Astrocyte (in vitro differentiated cells and primary cell): ENCODE results near the gene FYN. TPM values are rescaled to one million over a fixed set of nuclear protein-coding genes. Genes with fewer than 3 reads are reported as not detected.

Experiments
- DNase-seq: peaks from one replicate; pipeline ENCODE4 v3.0.0-alpha.2; 2010; ENCODE audit warnings: low read depth
- FAIRE-seq: peaks from 2 replicates; lab custom pipeline; 2011; peaks lifted over from hg19 to GRCh38; lab: Jason Lieb, UNC
- H2AFZ ChIP-seq: 2 replicates; pipeline ENCODE4 v1.6.0; 2012; ENCODE audit warnings: low read depth, low read length, inconsistent platforms
- H3K27ac ChIP-seq: 2 replicates; pipeline ENCODE4 v1.5.1; 2011; ENCODE audit warnings: low read depth, low read length, inconsistent platforms
- H3K27me3 ChIP-seq: 2 replicates; pipeline ENCODE4 v1.6.0; 2011; ENCODE audit warnings: low read length, inconsistent platforms; ENCODE audit not compliant: insufficient read depth
- H3K36me3 ChIP-seq: 2 replicates; pipeline ENCODE4 v1.5.1; 2011; ENCODE audit warnings: low read length, inconsistent platforms; ENCODE audit not compliant: insufficient read depth
- H3K4me1 ChIP-seq: 2 replicates; pipeline ENCODE4 v1.5.1; 2011; ENCODE audit warnings: low read length, inconsistent platforms; ENCODE audit not compliant: insufficient read depth
- H3K4me2 ChIP-seq: 2 replicates; pipeline ENCODE4 v1.6.0; 2012; ENCODE audit warnings: low read length, inconsistent platforms
- H3K4me3 ChIP-seq: 2 replicates; pipeline ENCODE4 v1.5.1; 2011; ENCODE audit warnings: low read depth, mild to moderate bottlenecking, low read length, inconsistent platforms; ENCODE audit not compliant: insufficient read depth
- H3K79me2 ChIP-seq: 2 replicates; pipeline ENCODE4 v1.6.0; 2012; ENCODE audit warnings: mild to moderate bottlenecking, low read length, inconsistent platforms; ENCODE audit not compliant: insufficient read depth
- H3K9ac ChIP-seq: 2 replicates; pipeline ENCODE4 v1.6.0; 2012; ENCODE audit warnings: mild to moderate bottlenecking, low read length, inconsistent platforms
- H3K9me3 ChIP-seq: 2 replicates; pipeline ENCODE4 v1.5.1; 2012; ENCODE audit warnings: low read depth, mild to moderate bottlenecking, low read length, inconsistent platforms; ENCODE audit not compliant: insufficient read depth
- H4K20me1 ChIP-seq: 2 replicates; pipeline ENCODE4 v1.6.0; 2012; ENCODE audit warnings: low read length, inconsistent platforms; ENCODE audit not compliant: insufficient read depth
- H3K27ac Mint-ChIP-seq: one replicate; pipeline ENCODE4 v1.8.0; 2021; ENCODE audit warnings: mild to moderate bottlenecking, mixed read lengths; ENCODE audit not compliant: unreplicated experiment
- H3K27me3 Mint-ChIP-seq: one replicate; pipeline ENCODE4 v1.8.0; 2021; ENCODE audit warnings: low read depth, mixed read lengths; ENCODE audit not compliant: unreplicated experiment
- H3K36me3 Mint-ChIP-seq: one replicate; pipeline ENCODE4 v1.8.0; 2021; ENCODE audit warnings: low read depth, mixed read lengths; ENCODE audit not compliant: unreplicated experiment
- H3K4me1 Mint-ChIP-seq: one replicate; pipeline ENCODE4 v1.8.0; 2021; ENCODE audit warnings: low read depth, mixed read lengths; ENCODE audit not compliant: unreplicated experiment
- H3K4me3 Mint-ChIP-seq: one replicate; pipeline ENCODE4 v1.8.0; 2021; ENCODE audit warnings: mild to moderate bottlenecking, moderate library complexity, mixed read lengths; ENCODE audit not compliant: unreplicated experiment
- H3K9me3 Mint-ChIP-seq: one replicate; pipeline ENCODE4 v1.8.0; 2021; ENCODE audit warnings: mild to moderate bottlenecking, mixed read lengths; ENCODE audit not compliant: unreplicated experiment
- CTCF ChIP-seq: IDR thresholded peaks from 2 replicates; pipeline ENCODE4 v1.5.1; 2011; ENCODE audit warnings: low read depth, mild to moderate bottlenecking, inconsistent platforms, low read length, moderate library complexity; ENCODE audit not compliant: insufficient read depth
- EZH2 ChIP-seq: IDR thresholded peaks from 2 replicates; pipeline ENCODE4 v1.6.1; 2012; ENCODE audit warnings: mild to moderate bottlenecking, low read length, inconsistent platforms; ENCODE audit not compliant: insufficient read depth
- total RNA-seq: library from RNA; stranded (reverse); gene quantifications from 2 replicates; pipeline ENCODE4 v1.2.1, GENCODE V29; 2021

FYN gene
- total RNA-seq, 1 donor from 2014 or later = 167 TPM

- H3K9me3 Mint-ChIP-seq = no peaks in the 10 kb centered on the region
- Histone ChIP-seq H4K20me1 (peaks cover 8% of the 10 kb centered on the region), H3K4me3 (no peak overlapping the region), H3K9ac (no peak overlapping the region), H3K9me3 (no peaks in the 10 kb centered on the region), H3K4me1 (peaks cover 5% of the 10 kb centered on the region), H3K79me2 (no peaks in the 10 kb centered on the region), H2AFZ (no peak overlapping the region), H3K27ac (no peak overlapping the region), H3K4me2 (no peak overlapping the region), H3K27me3 (no peaks in the 10 kb centered on the region), H3K36me3 (peaks cover 18% of the 10 kb centered on the region)
- FAIRE-seq (no peak), DNase-seq (no peak)
- TF ChIP-seq CTCF (no peak), EZH2 (no peak)
- no peaks in the 10 kb centered on the region for H3K27me3 Mint-ChIP-seq
- peaks cover 4% of the 10 kb centered on the region for H3K4me1 Mint-ChIP-seq
- H3K4me3 Mint-ChIP-seq = no peak overlapping the region
- peaks cover 18% of the 10 kb centered on the region for H3K36me3 Mint-ChIP-seq
- no peak overlapping the region for H3K27ac Mint-ChIP-seq
Measured at GRCh38 chr6:111696814-111697213, 176.4 kb downstream of the FYN start.

- peaks cover 8% of the 10 kb centered on the region for H3K4me1 Mint-ChIP-seq
- H3K9me3 ChIP-seq = no peaks in the 10 kb centered on the region
- peaks cover 8% of the 10 kb centered on the region for H4K20me1 ChIP-seq
- H3K4me1 ChIP-seq = peaks cover 5% of the 10 kb centered on the region
- no peaks in the 10 kb centered on the region for H3K27me3 Mint-ChIP-seq
- H3K36me3 ChIP-seq = peaks cover 15% of the 10 kb centered on the region
- H3K79me2 ChIP-seq = no peaks in the 10 kb centered on the region
- H3K4me3 Mint-ChIP-seq = no peak overlapping the region
- no peak for FAIRE-seq
- no peak overlapping the region for H3K4me3 ChIP-seq
- H3K27ac Mint-ChIP-seq = no peak overlapping the region
- peak; percentile 44 for DNase-seq
- H3K4me2 ChIP-seq = no peak overlapping the region
- TF ChIP-seq EZH2 (no peak), CTCF (no peak)
- no peak overlapping the region for H3K9ac ChIP-seq
- no peak overlapping the region for H3K27ac ChIP-seq
- H3K9me3 Mint-ChIP-seq = no peaks in the 10 kb centered on the region
- H3K27me3 ChIP-seq = no peaks in the 10 kb centered on the region
- peaks cover 30% of the 10 kb centered on the region for H3K36me3 Mint-ChIP-seq
- no peak overlapping the region for H2AFZ ChIP-seq
Measured at GRCh38 chr6:111692327-111693164, 180.7 kb downstream of the FYN start.
